ENCODE measurements around the gene GRIA4.

The GRIA4 gene

GRCh38 chr11:105911454-105911853 is 301.6 kb downstream of the GRIA4 start:
- DNase-seq (ENCODE audit: extremely low read depth in 1 of 2, low read depth in 1 of 2), result no peak

GRCh38 chr11:105912666-105913065 is 302.8 kb downstream of the GRIA4 start:
- DNase-seq (ENCODE audit: extremely low read depth in 1 of 2, low read depth in 1 of 2), result no peak

- no peak for DNase-seq (ENCODE audit: extremely low read depth in 1 of 2, low read depth in 1 of 2)
These were observed 305.1 kb downstream of the GRIA4 start for GRCh38 chr11:105915021-105915420.

GRCh38 chr11:105918039-105918438 is 308.2 kb downstream of the GRIA4 start:
- DNase-seq (ENCODE audit: extremely low read depth in 1 of 2, low read depth in 1 of 2), result no peak

- DNase-seq (ENCODE audit: extremely low read depth in 1 of 2, low read depth in 1 of 2), result no peak
These were observed 308.7 kb downstream of the GRIA4 start for GRCh38 chr11:105918600-105918999.

GRCh38 chr11:105923252-105923651 is 313.4 kb downstream of the GRIA4 start:
- no peak for DNase-seq (ENCODE audit: extremely low read depth in 1 of 2, low read depth in 1 of 2)

GRCh38 chr11:105923807-105924206 is 313.9 kb downstream of the GRIA4 start:
- DNase-seq (ENCODE audit: extremely low read depth in 1 of 2, low read depth in 1 of 2), result no peak

GRCh38 chr11:105929084-105929955 is 319.4 kb downstream of the GRIA4 start:
- no peak for DNase-seq (ENCODE audit: extremely low read depth in 1 of 2, low read depth in 1 of 2)

GRCh38 chr11:105933695-105934094 is 323.8 kb downstream of the GRIA4 start:
- no peak for DNase-seq (ENCODE audit: extremely low read depth in 1 of 2, low read depth in 1 of 2)

- DNase-seq (ENCODE audit: extremely low read depth in 1 of 2, low read depth in 1 of 2), result no peak
These were observed 325.9 kb downstream of the GRIA4 start for GRCh38 chr11:105935791-105936190.

GRCh38 chr11:105937331-105937730 is 327.5 kb downstream of the GRIA4 start:
- no peak for DNase-seq (ENCODE audit: extremely low read depth in 1 of 2, low read depth in 1 of 2)

GRCh38 chr11:105937738-105938137 is 327.9 kb downstream of the GRIA4 start:
- no peak for DNase-seq (ENCODE audit: extremely low read depth in 1 of 2, low read depth in 1 of 2)

- DNase-seq (ENCODE audit: extremely low read depth in 1 of 2, low read depth in 1 of 2), result no peak
These were observed 333.0 kb downstream of the GRIA4 start for GRCh38 chr11:105942921-105943320.

- DNase-seq (ENCODE audit: extremely low read depth in 1 of 2, low read depth in 1 of 2), result no peak
These were observed 339.2 kb downstream of the GRIA4 start for GRCh38 chr11:105948918-105949590.

GRCh38 chr11:105953886-105954285 is 344.0 kb downstream of the GRIA4 start:
- no peak for DNase-seq (ENCODE audit: extremely low read depth in 1 of 2, low read depth in 1 of 2)

GRCh38 chr11:105960252-105961245 is 350.7 kb downstream of the GRIA4 start:
- no peak for DNase-seq (ENCODE audit: extremely low read depth in 1 of 2, low read depth in 1 of 2)

GRCh38 chr11:105968021-105968697 is 358.3 kb downstream of the GRIA4 start:
- DNase-seq (ENCODE audit: extremely low read depth in 1 of 2, low read depth in 1 of 2), result no peak

GRCh38 chr11:105969756-105970155 is 359.9 kb downstream of the GRIA4 start:
- no peak for DNase-seq (ENCODE audit: extremely low read depth in 1 of 2, low read depth in 1 of 2)

- DNase-seq (ENCODE audit: extremely low read depth in 1 of 2, low read depth in 1 of 2), result no peak
These were observed 365.3 kb downstream of the GRIA4 start for GRCh38 chr11:105975128-105975527.

- no peak for DNase-seq (ENCODE audit: extremely low read depth in 1 of 2, low read depth in 1 of 2)
These were observed 370.3 kb downstream of the GRIA4 start for GRCh38 chr11:105979997-105980703.

Data from activated CD8-positive, alpha-beta memory T cell treated with anti-CD3 and anti-CD28 coated beads for 1 hour (primary cell).